Measurements from ENCODE around the gene ZFYVE21.

- TF ChIP-seq CTCF (IDR thresholded peaks at IDR 0.05): no peak
- no peak for TF ChIP-seq POLR2A (IDR thresholded peaks at IDR 0.05)
These were observed 27.9 kb upstream of the ZFYVE21 start for GRCh38 chr14:103687712-103688111.
